DND-41 (cell line): ENCODE results near the gene C19orf47.
A peak's percentile ranks its signal among the peaks of the same experiment; 100 is the strongest.

ENCODE experiments used
- ATAC-seq: fragments of 200-7000 bp; cut with Tn5 transposase; 3 replicates; pipeline ENCODE4 v1.9.1; 2021; ENCODE audit warnings: low read depth; ENCODE audit not compliant: insufficient read depth
- DNase-seq: peaks from one replicate; pipeline ENCODE4 v3.0.0-alpha.2; 2020
- H2AFZ ChIP-seq: 2 replicates; pipeline ENCODE4 v1.6.0; 2012; ENCODE audit warnings: low read depth, low read length
- H3K27ac ChIP-seq: 2 replicates; pipeline ENCODE4 v1.5.1; 2012; ENCODE audit warnings: low read length, inconsistent platforms
- H3K27me3 ChIP-seq: fragments of 200-600 bp; sonication (generic); 2 replicates; pipeline ENCODE4 v1.6.0; 2012; ENCODE audit warnings: low read length, mild to moderate bottlenecking, inconsistent platforms; ENCODE audit not compliant: insufficient read depth, poor library complexity
- H3K36me3 ChIP-seq: 2 replicates; pipeline ENCODE4 v1.5.1; 2012; ENCODE audit warnings: low read length, inconsistent platforms; ENCODE audit not compliant: insufficient read depth
- H3K4me1 ChIP-seq: 2 replicates; pipeline ENCODE4 v1.5.1; 2012; ENCODE audit warnings: mild to moderate bottlenecking, low read length; ENCODE audit not compliant: insufficient read depth
- H3K4me2 ChIP-seq: 2 replicates; pipeline ENCODE4 v1.6.0; 2012; ENCODE audit warnings: mild to moderate bottlenecking, moderate library complexity, low read length, inconsistent platforms; ENCODE audit not compliant: insufficient read depth
- H3K4me3 ChIP-seq, 2 experiments: fragments of 200-600 bp in 1 of 2; shearing (Covaris generic) in 1 of 2; 2 replicates each; pipeline ENCODE4 v1.5.1; 2012 to 2016; ENCODE audit warnings: inconsistent platforms in 2 of 2, low read length in 2 of 2, mild to moderate bottlenecking in 2 of 2, low read depth in 1 of 2, moderate library complexity in 1 of 2
- H3K79me2 ChIP-seq: 2 replicates; pipeline ENCODE4 v1.6.0; 2012; ENCODE audit warnings: low read length, inconsistent platforms; ENCODE audit not compliant: insufficient read depth
- H3K9ac ChIP-seq: 2 replicates; pipeline ENCODE4 v1.6.0; 2012; ENCODE audit warnings: low read depth, mild to moderate bottlenecking, inconsistent platforms, low read length, moderate library complexity
- H3K9me3 ChIP-seq: 2 replicates; pipeline ENCODE4 v1.5.1; 2012; ENCODE audit warnings: low read length, moderate library complexity, mild to moderate bottlenecking, inconsistent platforms; ENCODE audit not compliant: insufficient read depth, severe bottlenecking
- H4K20me1 ChIP-seq: 2 replicates; pipeline ENCODE4 v1.6.0; 2012; ENCODE audit warnings: low read length; ENCODE audit not compliant: insufficient read depth
- EZH2 ChIP-seq: IDR thresholded peaks from 3 replicates; pipeline ENCODE4 v1.6.1; 2012; ENCODE audit warnings: borderline replicate concordance, low read depth, mild to moderate bottlenecking, moderate library complexity, low read length, inconsistent platforms; ENCODE audit not compliant: severe bottlenecking
- TF ChIP-seq, protein P1 (sequence below): IDR thresholded peaks from 2 replicates; pipeline ENCODE4 v1.5.1; 2012; ENCODE audit warnings: borderline replicate concordance, low read length, moderate library complexity, mild to moderate bottlenecking; ENCODE audit not compliant: poor library complexity, severe bottlenecking; ENCODE audit errors: extremely low read depth

C19orf47 gene

DNA sequence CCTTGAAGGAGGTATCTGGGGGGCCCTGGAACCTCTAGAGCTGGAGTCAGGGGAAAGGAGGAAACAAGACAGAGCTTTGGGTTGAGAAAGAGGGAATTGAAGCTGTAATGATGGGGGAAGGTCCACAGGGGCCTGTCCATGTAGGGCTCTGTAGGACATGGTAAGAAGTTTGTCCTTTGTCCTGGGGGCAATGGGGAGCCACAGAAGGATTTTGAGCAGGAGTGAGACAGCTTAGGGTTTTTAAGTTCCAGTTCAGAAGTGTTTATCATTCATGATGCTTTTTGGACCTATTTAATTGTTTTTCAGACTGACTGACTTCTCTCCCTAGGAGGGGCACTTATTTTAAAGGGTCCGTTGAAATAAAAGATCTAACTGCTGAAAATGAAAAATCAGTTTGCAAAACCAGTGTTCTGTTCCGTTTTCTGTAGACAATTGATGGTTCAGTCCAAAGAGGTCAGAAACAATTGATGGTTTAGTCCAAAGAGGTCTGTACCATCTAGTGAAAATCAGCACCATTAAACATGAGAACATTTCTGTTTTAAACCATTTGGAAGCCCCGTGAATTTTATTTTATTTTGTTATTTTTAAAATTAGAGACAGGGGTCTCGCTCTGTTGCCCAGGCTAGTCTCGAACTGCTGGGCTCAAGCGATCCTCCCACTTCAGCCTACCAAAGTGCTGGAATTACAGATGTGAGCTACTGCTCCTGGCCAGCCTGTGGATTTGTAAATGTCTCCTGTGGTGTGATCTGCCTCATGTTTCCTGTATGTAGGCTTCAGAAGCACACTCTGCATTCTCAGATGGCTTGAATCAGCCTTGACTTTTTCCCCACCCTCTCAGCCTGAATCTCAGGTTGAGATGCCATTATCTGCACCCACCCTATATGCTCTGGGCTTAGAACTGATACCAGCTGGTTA, 8.7 kb upstream of the C19orf47 start:
- H3K79me2 ChIP-seq = no peaks in the 10 kb centered on the region
- no peaks in the 10 kb centered on the region for H3K9me3 ChIP-seq
- TF ChIP-seq, protein P1, sequence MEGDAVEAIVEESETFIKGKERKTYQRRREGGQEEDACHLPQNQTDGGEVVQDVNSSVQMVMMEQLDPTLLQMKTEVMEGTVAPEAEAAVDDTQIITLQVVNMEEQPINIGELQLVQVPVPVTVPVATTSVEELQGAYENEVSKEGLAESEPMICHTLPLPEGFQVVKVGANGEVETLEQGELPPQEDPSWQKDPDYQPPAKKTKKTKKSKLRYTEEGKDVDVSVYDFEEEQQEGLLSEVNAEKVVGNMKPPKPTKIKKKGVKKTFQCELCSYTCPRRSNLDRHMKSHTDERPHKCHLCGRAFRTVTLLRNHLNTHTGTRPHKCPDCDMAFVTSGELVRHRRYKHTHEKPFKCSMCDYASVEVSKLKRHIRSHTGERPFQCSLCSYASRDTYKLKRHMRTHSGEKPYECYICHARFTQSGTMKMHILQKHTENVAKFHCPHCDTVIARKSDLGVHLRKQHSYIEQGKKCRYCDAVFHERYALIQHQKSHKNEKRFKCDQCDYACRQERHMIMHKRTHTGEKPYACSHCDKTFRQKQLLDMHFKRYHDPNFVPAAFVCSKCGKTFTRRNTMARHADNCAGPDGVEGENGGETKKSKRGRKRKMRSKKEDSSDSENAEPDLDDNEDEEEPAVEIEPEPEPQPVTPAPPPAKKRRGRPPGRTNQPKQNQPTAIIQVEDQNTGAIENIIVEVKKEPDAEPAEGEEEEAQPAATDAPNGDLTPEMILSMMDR = no peak
- TF ChIP-seq EZH2 = no peak
- DNase-seq = no peak
- H3K27me3 ChIP-seq = no peaks in the 10 kb centered on the region
- no peak overlapping the region for H2AFZ ChIP-seq
- H4K20me1 ChIP-seq = no peaks in the 10 kb centered on the region
- no peak overlapping the region for H3K4me3 ChIP-seq
- ATAC-seq = no peak
- H3K36me3 ChIP-seq = no peaks in the 10 kb centered on the region
- H3K4me2 ChIP-seq = no peak overlapping the region
- H3K4me1 ChIP-seq = no peaks in the 10 kb centered on the region
- no peak overlapping the region for H3K27ac ChIP-seq
- no peak overlapping the region for H3K9ac ChIP-seq

DNA sequence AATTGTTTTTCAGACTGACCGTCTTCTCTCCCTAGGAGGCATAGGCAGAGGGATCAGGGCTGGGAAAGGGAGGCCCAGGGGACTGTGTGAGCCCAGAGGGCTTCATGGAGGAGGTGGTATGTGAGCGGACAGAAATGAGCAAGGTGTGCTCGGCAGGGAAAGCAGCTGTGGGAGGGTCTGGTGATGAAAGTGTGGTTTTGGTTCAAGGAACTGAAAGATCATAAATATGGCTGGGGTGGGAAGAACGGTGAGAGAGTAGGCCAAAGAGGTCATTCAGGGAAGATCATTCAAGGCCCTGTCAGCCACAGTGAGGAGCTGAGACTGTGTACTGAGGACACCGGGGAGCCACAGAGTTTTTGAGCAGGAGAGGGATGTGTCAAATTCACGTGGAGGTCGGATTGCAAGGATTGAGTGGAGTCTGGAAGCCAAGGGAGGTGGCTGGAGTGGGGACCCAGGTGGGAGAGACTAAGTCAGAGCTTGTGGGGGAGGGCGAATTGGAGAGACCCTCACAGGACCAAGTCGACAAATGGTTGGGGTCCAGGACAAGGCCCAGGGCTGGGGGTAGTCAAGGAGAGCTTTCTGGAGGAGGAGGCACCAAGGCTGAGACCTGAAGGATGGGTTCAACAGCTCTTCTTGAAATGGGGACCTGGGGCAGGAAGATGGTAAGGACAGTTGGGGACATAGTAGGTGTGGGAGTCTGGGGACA, 7.9 kb upstream of the C19orf47 start:
- Histone ChIP-seq H3K9me3 (no peaks in the 10 kb centered on the region), H3K79me2 (no peaks in the 10 kb centered on the region), H3K9ac (no peak overlapping the region), H3K27me3 (no peaks in the 10 kb centered on the region), H3K4me3 (no peak overlapping the region), H3K4me1 (no peaks in the 10 kb centered on the region), H3K27ac (no peak overlapping the region), H2AFZ (no peak overlapping the region), H3K4me2 (no peak overlapping the region), H4K20me1 (no peaks in the 10 kb centered on the region), H3K36me3 (no peaks in the 10 kb centered on the region)
- DNase-seq (no peak), ATAC-seq (no peak)
- TF ChIP-seq EZH2 = no peak
- TF ChIP-seq, protein P1 = no peak

DNA sequence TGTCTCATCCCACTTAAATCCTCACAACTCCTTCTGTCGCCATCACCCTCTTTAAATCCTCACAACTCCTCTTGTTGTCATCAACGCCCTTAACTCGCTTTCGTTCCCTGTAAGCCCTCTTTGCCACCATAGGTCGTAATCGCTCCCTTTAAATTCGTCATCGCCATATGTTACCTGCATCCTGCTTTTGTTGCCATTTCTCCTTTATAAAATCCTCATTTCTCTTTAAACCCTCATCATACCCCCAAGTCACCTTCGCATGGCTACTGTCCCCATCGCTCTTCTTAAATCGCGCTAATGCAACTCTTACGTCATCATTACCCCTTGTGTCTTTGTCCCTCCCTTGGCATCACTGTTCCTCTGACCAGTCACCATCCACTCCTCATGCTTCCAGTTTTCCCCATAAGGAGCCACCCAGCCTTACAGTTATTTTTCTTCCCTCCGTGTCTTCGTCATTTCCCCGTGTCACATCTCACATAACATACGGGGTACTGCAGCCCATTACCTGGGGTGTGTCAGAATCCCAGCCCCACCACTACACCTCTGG, 837 bp upstream of the C19orf47 start:
- Histone ChIP-seq H3K79me2 (peaks cover 39% of the 10 kb centered on the region), H4K20me1 (peaks cover 7% of the 10 kb centered on the region; the same call in 1 of the 2 replicates), H3K9me3 (no peaks in the 10 kb centered on the region), H3K36me3 (peaks cover 9% of the 10 kb centered on the region; the same call in 1 of the 2 replicates), H2AFZ (peak overlapping the region; percentile 71), H3K4me3 (peak overlapping the region; percentile 45 to 67; a peak in 3 of 4 replicates), H3K4me1 (peaks cover 30% of the 10 kb centered on the region), H3K9ac (peak overlapping the region; percentile 71), H3K27me3 (no peaks in the 10 kb centered on the region), H3K27ac (peak overlapping the region; percentile 54), H3K4me2 (peak overlapping the region; percentile 89)
- DNase-seq = no peak
- ATAC-seq = no peak
- no peak for TF ChIP-seq EZH2
- TF ChIP-seq, protein P1 = no peak
